ENCODE results near the gene MB.

GRCh38 chr22:35614404-35614803 lies 2.7 kb downstream of the MB start:
- no peak for TF ChIP-seq CTCF (IDR thresholded peaks at IDR 0.05 in 4 of 5, conservative IDR thresholded peaks at IDR 0.05 in 1 of 5)
- TF ChIP-seq POLR2A (IDR thresholded peaks at IDR 0.05): no peak
